NCI-H82 (cell line): ENCODE results near the gene CCDC137.

ENCODE experiments used
- DNase-seq: peaks from one replicate; lab custom pipeline; 2025; lab: John Stamatoyannopoulos, UW

CCDC137 gene

GRCh38 chr17:81683208-81683583, 16.7 kb downstream of the CCDC137 start:
- DNase-seq, result peak; percentile 50

GRCh38 chr17:81683584-81684441, 17.3 kb downstream of the CCDC137 start, which contains the start of the genes ARL16 and HGS:
Gene ARL16, minus strand, starts transcription at chr17:81683797. Its CDS starts 44 bp downstream, at chr17:81683753.
Gene HGS, plus strand, starts transcription at chr17:81684011. Its CDS starts 56 bp downstream, at chr17:81684067.
- DNase-seq, result peak; percentile 99

- DNase-seq, result no peak
Measured at GRCh38 chr17:81684442-81684911, 17.9 kb downstream of the CCDC137 start.

GRCh38 chr17:81685108-81685507, 18.6 kb downstream of the CCDC137 start:
- DNase-seq, result no peak

- DNase-seq, result no peak
Measured at GRCh38 chr17:81686614-81687013, 20.1 kb downstream of the CCDC137 start.

GRCh38 chr17:81687770-81688541, 21.4 kb downstream of the CCDC137 start:
- DNase-seq, result no peak

- no peak for DNase-seq
Measured at GRCh38 chr17:81688616-81689015, 22.1 kb downstream of the CCDC137 start.

GRCh38 chr17:81690066-81690465, 23.5 kb downstream of the CCDC137 start:
- no peak for DNase-seq

GRCh38 chr17:81690549-81690948, 24.0 kb downstream of the CCDC137 start:
- DNase-seq, result no peak

- no peak for DNase-seq
Measured at GRCh38 chr17:81691196-81691595, 24.7 kb downstream of the CCDC137 start.

- no peak for DNase-seq
Measured at GRCh38 chr17:81691608-81692007, 25.1 kb downstream of the CCDC137 start.

- peak; percentile 33 for DNase-seq
Measured at GRCh38 chr17:81693509-81694210, 27.1 kb downstream of the CCDC137 start.

- no peak for DNase-seq
Measured at GRCh38 chr17:81694810-81695209, 28.3 kb downstream of the CCDC137 start.

- no peak for DNase-seq
Measured at GRCh38 chr17:81695211-81695610, 28.7 kb downstream of the CCDC137 start.

GRCh38 chr17:81695801-81696200, 29.3 kb downstream of the CCDC137 start:
- no peak for DNase-seq

GRCh38 chr17:81696218-81696941, 29.8 kb downstream of the CCDC137 start:
- no peak for DNase-seq

GRCh38 chr17:81697261-81698044, 30.9 kb downstream of the CCDC137 start:
- no peak for DNase-seq

- DNase-seq, result no peak
Measured at GRCh38 chr17:81700353-81701287, 34.1 kb downstream of the CCDC137 start.

- DNase-seq, result no peak
Measured at GRCh38 chr17:81701288-81702071, 34.9 kb downstream of the CCDC137 start.
